Caki2 (cell line): ENCODE results near the gene TP53TG3E. TPM values are rescaled to one million over a fixed set of nuclear protein-coding genes. Genes with fewer than 3 reads are reported as not detected.
"Not testable (repeated sequence)": the region's sequence is repeated elsewhere in the genome, so short reads cannot be mapped to it uniquely, and the experiment has no call there.

ENCODE experiments used
- DNase-seq: peaks from one replicate; pipeline ENCODE4 v3.0.0-alpha.2; 2015; ENCODE audit warnings: low read depth
- in situ Hi-C: cut with HindIII; loops from 2 replicates; pipeline ENCODE4 v1.10.0; 2016; ENCODE audit warnings: low sequenced_read_pairs, low pct_unique_long_range_greater_than_20kb, mixed read lengths
- total RNA-seq: library from RNA; depleted of rRNA; stranded (reverse); fragments of >200 nt; shearing (Covaris generic); gene quantifications from 2 replicates; pipeline ENCODE4 v1.2.3, GENCODE V29; 2014; ENCODE audit warnings: low replicate concordance; rRNA removed

Gene TP53TG3E
- not detected in 2 replicates for total RNA-seq

GRCh38 chr16:33304006-33304405 lies at the start of gene TP53TG3E:
TP53TG3E (plus strand) TSS chr16:33304306; CDS start chr16:33304374, 68 bp downstream.
- DNase-seq, in situ Hi-C loops: not testable (repeated sequence)

- in situ Hi-C loops: not testable (repeated sequence)
Observed at GRCh38 chr16:33336226-33337012, 32.3 kb downstream of the TP53TG3E start.

GRCh38 chr16:33337627-33338542 lies 33.8 kb downstream of the TP53TG3E start:
- DNase-seq, in situ Hi-C loops: not testable (repeated sequence)

More at GRCh38 chr16:33336226-33337012, 32.3 kb downstream of the TP53TG3E start:
- DNase-seq: peak; percentile 8

- DNase-seq, in situ Hi-C loops: not testable (repeated sequence)
Observed at GRCh38 chr16:33338543-33338951, 34.4 kb downstream of the TP53TG3E start.

GRCh38 chr16:33339093-33340061 lies 35.3 kb downstream of the TP53TG3E start:
- peak; percentile 2 for DNase-seq
- in situ Hi-C loops: not testable (repeated sequence)

Other genes starting within 250 kb of the TP53TG3E start
- gene TP53TG3C, start 110.1 kb upstream of the TP53TG3E start, total RNA-seq: not detected in 2 replicates
- gene TP53TG3B, start 56.5 kb downstream of the TP53TG3E start, total RNA-seq: not detected in 2 replicates
- not detected in 2 replicates for gene TP53TG3F, start 155.3 kb downstream of the TP53TG3E start, total RNA-seq